ENCODE measurements around the gene ZNF674. TPM values are rescaled to one million over a fixed set of nuclear protein-coding genes. Genes with fewer than 3 reads are reported as not detected.
A peak's percentile ranks its signal among the peaks of the same experiment; 100 is the strongest.
"Not testable (repeated sequence)": the region's sequence is repeated elsewhere in the genome, so short reads cannot be mapped to it uniquely, and the experiment has no call there.

The ZNF674 gene
- total RNA-seq, 1 experiment from 2014 or later: 7.8 TPM

DNA sequence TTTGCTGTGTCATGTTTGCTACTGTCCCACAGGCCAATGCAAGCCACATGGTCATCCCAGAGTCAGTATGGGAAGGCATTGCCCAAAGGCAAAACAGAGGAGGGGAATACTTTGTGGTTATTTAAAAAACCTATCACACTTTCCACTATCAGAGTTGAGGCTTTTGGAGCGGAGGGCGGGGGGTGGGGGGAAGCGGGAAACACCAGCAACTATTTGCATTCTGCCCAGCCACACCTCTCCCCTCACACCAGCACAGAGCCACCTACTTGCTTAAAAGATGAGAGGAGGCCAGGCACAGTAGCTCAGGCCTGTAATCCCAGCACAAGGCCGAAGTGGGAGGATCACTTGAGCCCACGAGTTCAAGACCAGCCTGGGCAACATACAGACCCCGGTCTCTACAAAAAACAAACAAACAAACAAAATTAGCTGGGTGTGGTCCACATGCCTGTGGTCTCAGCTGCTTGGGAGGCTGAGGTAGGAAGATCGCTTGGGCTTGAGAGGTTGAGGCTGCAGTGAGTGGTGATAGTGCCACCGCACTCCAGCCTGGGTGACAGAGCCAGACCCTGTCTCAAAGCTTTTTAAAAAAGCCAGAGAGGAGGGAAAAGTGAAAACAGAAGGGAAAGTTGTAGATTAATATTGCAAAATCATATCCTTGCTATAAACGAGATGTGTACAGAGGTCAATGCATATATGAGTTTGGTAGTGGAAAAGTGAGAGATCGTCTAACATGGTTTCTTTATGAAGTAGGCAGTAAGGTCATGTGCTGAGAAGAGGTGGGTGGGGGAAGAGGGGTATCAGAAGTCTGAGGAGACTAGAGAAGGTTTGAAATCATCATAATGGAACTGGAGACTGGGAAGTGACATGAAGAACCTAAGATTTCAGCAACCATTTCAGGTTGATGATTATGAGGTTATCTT, 26.5 kb upstream of the ZNF674 start:
- DNase-seq (ENCODE audit: extremely low read depth, low read depth): no peak

DNA sequence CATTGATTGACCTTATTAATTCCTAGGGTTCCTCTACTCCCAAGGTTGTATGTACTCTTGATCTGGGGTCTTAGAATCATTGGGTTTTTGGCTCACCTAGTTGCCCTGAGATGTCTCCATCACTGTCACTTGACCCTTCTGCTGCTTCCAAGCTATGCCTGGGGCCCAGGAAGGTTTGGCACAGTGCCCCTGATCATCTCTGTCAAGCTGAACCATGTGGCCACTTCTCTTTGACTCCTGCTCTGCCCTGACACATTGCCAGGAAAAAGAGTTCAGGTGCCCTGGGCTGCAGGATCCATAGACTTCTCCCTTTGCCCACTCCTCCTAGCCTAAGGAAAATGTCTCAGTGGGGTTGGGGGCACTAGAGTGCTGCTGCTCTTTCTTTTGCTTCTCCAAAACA, 24.4 kb upstream of the ZNF674 start:
- no peak for DNase-seq (ENCODE audit: extremely low read depth, low read depth)

DNA sequence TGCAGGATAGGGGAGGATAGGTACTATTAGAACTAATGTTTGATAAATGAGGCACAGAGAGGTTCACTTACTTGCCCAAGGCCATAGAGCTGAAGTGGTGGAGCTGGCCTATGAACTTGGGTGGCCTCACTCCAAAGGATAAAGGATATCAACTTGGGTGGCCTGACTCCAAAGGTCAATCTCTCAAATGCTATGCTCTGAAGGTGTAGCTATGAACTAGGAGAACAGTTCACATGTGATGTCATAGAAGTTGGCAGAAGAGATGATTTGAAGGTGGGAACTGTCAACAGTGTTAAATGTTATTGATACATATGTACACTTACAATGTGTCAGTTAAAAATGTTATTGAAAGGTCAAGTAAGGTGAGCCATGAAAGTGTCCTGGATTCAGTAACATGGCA, 22.2 kb upstream of the ZNF674 start:
- DNase-seq (ENCODE audit: extremely low read depth, low read depth): no peak

DNA sequence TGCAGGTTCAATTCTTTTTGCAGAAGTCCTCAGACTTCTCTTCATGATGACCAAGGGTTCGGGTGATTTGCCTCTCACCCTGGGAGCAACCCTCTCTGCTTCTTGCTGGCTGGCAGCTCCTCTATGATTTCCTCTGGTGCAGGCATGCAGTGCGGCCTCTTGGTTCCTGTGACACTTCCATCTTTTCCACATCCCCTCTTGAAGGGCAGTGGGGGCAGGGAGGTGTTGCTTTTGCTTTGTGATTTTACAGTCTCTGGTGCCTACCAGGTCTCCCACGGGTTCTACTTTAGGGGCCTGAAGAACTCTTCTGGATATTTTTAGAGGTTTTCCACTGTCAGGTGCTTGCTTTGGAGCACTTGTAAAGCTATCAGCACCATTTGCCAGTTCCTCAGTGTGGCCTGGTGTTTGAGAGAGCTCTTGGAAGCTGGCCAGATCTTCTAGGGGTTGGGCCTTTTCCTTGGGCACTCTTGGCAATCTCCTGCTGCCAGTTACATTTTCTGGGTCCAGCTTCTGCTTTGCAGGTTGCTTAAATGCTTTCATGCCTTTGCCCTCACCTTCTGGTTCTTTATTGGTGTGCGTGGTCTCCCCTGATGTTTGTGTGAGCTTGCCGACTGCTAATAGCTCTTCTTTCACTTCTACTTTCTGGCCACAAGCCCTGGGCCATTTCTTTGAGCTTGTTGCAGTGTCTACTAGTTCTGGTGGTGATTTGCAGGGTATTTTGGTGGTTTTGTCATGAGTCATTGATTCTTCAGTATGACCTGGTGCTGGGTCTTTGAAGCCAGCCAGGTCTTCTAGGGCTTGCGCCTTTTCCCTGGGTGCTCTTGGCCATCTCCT, 16.8 kb upstream of the ZNF674 start:
- no peak for DNase-seq (ENCODE audit: extremely low read depth, low read depth)

DNA sequence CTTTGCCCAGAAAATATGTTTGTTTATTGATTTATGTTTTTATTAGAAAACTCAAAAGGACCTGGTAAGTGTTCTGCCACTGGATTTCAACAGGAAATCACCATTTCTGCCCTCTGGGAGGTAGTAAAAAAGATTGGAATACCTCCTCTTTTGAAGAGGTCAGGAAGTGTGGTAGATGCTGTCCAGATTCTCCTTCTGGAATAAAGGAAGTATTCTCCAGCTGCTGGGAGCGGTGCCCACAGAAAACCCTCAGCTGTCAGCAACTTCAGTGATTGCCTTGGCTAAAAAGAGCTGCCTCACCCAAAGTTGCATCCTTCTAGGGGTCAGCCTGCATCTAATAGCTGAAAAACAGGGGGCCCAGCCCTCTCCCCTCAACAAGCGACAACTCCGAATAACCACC, 13.8 kb upstream of the ZNF674 start:
- DNase-seq (ENCODE audit: extremely low read depth, low read depth): no peak

DNA sequence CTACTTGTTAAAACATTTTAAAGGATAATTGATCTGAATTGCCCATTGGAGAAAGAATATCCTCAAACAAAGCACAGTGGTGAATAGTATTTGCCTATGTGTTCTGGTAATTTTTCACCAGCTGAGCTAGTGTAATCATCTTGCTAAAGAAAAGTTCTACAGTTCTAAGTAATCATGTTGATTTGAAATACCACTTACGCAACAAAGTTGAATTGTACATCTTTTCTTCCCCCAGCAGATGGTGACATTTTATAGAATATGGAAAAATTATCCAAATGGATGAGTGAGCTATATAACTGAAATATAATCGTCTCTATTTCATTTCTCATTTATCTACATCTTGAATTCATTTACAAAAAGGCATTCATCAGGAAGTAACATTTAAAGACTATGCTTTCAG, 9.7 kb upstream of the ZNF674 start:
- peak; percentile 33 for DNase-seq (ENCODE audit: extremely low read depth, low read depth)

DNA sequence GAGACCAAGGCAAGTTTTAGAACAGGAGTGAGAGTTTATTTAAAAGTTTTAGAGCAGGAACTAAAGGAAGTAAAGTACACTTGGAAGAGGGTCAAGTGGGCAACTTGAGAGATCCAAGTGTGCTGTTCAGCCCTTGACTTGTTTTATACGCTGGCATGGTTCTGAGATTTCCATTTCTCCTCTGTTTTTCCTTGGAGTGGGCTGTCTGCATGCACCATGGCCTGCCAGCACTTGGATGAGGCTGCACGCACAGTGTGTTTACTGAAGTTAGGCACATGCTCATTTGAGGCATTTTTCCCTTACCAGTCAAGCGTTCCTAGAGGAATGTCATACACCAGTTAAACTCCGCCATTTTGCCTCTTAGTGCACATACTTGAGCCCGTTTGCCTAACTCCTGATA, 8.7 kb upstream of the ZNF674 start:
- DNase-seq (ENCODE audit: extremely low read depth, low read depth): no peak

DNA sequence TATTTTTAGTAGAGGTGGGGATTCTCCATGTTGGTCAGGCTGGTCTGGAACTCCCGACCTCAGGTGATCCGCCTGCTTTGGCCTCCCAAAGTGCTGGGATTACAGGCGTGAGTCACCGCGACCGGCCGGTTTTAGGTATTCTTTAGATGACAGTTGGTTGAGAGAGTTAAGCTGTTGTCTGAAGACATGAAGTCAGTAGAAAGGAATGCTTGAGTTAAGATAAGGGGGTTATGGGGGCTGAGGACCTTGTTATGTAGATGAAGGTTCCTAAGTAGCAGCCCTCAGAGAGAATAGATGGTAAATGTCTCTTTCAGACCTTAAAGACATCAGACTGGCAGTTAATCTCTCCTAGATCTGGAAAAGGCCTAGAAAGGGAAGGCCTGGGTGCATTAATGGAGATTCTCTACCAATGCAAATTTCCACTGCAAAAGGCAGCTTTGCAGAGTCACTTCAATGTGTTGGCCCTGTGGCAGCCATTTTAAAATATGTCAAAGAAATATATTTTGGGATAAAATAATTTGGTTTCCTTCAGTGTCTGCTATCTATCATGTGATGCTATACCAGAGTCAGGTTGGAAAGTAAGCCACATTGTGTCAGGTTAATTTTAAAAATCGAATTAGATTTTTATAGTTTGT, 6.4 kb upstream of the ZNF674 start:
- DNase-seq (ENCODE audit: extremely low read depth, low read depth): no peak

DNA sequence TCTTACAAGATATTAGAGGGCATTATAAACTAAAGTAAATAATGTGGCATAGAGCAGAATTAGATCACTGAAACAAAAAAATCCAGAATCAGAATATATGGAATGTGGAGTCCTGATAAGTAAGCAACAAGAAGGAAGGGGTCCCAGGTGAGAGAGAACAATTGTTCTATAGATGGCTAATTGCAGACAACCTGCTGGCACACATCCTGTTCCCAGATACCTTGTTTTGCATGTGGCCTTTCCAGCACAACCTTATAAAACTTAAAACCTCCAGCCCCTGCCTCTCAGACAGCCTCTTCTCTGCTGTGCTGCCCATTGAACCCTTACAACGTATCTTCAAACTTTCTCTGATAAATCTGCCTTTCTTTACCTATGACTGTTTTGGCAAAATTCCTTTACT, 4.7 kb upstream of the ZNF674 start:
- DNase-seq (ENCODE audit: extremely low read depth, low read depth): no peak

DNA sequence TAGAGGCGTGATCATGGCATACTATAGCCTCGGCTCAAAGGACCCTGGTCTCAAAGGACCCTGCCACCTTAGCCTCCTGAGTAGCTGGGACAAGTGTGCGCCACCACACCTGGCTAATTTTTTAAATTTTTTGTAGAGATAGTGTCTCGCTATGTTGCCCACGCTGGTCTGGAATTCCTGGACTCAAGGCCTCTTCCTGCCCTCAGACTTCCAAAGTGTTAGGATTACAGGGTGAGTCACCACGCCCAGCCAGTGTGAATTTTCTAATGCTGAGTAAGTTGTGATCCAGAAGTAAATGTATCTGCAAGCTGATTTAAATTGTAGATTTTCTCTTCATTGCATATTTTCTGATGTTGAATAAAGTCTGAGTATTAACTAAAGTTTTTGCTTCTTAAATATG, 2.6 kb upstream of the ZNF674 start:
- DNase-seq (ENCODE audit: extremely low read depth, low read depth): peak; percentile 31

DNA sequence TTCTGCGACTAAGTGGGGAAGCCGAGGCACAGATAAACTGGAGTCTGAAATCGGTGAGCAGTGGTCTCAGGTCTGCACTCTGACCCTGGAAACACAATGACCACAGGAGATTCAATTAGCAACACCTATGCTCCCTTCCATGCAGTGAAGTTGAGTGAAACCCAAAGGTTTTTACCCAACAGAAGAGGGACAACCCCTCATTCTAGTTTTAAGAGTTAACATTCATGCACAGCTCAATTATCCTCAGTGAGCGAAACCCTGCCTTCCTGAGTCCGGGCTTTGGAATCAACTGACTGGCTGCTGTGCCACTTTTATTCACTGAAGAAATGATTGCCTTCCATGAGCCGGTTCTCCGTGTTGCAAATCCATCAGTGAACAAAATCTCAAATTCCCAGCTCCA, 694 bp downstream of the ZNF674 start:
- DNase-seq (ENCODE audit: extremely low read depth, low read depth): not testable (repeated sequence)

DNA sequence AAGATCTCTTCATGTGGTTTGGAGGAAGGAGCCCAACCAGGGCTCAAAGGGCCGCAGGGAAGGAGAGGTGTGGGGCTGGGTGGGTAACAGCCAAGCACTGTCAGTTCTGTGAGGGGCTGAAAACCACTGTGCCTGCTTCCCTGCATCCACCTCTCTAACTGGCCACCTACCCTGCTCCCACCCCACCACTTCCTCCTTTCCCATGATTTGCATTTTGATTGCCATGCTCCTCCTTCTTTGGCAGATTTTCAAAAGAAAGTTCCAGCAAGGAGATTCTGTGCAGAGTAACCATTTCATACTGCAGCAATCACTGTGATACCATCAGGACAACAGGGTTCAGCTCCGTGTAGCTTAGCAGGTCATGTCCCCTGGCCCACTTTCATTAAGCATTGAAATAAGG, 1.8 kb downstream of the ZNF674 start:
- no peak for DNase-seq (ENCODE audit: extremely low read depth, low read depth)

DNA sequence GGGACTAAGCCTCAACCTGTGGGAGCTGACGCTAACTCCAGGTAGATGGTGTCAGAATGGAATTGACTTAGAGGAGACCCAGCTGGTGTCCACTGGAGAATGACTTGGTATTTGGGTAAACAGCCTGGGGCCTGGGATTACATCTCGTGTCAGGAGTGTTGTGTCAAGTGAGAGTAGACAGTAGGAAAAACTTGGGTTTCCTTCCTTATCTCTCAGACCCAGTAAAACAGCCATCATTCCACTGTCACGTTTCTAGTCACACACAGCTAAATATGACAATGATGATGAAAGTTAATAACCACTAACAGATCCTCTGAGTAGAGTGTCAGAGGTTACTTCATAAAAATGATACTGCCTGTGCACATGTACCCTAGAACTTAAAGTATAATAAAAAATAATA, 13.8 kb downstream of the ZNF674 start:
- DNase-seq (ENCODE audit: extremely low read depth, low read depth): no peak

DNA sequence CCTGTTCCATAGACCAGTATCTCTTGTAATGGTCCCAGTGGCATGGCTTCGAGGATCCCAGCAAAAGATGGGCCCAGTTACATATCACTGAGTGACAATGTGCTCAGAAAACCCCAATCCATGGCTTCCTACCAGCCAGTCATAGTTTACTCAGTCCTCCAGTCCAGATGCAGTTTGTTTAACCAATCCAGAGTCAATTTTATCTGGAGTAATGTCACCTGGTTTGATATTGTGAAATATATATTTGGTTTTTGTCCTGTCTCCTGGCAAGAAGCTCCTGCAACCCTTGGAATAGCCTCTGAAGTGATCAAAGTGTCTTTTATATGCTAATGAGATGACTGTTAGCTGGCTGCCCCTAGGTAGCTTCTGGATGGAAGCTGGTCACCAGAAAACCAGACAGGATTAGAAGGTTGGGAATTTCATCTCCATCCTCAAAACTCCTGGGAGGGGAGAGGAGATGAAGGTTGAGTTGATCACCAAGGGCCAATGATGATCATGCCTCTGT, 14.8 kb downstream of the ZNF674 start:
- not testable (repeated sequence) for DNase-seq (ENCODE audit: extremely low read depth, low read depth)

DNA sequence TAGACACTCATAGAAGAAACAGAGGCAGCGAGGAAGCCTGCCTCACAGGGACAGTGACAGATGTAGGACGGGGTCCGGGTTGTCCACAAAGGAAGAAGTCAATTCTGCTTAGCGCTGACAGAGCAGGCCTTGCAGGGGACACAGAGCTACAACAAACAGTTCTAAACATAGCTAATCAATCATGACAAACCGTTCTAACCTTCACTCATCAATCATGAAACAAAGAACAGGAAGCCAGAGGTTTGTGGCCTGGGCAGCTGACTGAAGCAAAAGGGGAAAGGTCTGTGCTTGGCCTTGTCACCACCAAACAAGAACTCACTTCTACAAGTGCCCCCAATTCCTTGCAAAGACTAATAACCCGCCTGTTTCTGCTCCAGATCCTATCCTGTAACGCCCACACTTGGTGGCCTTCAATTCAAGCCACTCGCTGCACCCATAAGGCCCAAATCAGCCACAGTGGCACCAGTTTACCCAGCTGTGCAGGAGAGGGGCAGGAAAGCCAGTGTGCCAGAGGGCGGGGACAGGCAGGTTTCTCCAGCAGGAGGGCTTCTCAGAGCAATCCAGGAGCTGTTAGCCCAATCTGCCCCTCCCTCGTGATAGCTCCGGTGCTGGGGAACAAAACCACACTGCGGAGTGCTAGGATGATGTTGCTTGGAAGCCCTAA, 15.3 kb downstream of the ZNF674 start:
- DNase-seq (ENCODE audit: extremely low read depth, low read depth): not testable (repeated sequence)

DNA sequence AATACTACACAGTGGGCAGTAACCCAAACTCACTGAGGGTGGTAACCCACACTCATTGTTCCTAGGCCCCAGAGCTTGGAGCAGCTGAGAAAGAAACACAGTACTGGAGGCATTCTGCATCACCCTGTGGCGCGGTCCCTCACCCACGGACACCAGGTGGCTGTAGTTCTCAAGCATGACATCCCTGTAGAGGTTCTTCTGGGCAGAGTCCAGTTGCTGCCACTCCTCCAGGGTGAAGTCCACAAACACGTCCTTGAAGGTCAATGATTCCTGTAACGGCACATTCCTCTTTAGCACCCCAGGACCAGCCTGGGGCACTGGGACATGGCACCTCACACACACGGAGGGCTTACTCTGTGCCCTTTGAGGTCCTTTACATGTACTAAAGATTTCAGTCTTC, 16.6 kb downstream of the ZNF674 start:
- not testable (repeated sequence) for DNase-seq (ENCODE audit: extremely low read depth, low read depth)

DNA sequence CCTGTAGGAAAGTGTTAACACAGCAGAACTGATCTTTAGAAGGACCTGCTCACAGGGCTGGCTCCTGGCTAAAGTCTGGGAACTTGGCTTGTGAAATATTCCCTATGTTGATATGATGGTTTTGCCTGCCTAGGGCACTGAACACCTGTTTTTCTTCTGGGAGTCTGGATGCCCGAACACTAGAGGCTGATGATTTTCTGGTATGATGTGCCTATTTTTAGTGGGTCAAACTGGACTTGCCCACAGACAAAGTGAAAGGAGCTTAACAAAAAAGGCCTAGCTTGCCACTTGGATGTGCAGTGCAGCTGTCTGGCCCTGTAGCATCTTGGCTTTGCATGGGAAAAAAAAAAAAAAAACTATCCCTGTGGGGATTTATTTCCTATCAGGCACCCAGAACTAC, 39.1 kb downstream of the ZNF674 start:
- no peak for DNase-seq (ENCODE audit: extremely low read depth, low read depth)

DNA sequence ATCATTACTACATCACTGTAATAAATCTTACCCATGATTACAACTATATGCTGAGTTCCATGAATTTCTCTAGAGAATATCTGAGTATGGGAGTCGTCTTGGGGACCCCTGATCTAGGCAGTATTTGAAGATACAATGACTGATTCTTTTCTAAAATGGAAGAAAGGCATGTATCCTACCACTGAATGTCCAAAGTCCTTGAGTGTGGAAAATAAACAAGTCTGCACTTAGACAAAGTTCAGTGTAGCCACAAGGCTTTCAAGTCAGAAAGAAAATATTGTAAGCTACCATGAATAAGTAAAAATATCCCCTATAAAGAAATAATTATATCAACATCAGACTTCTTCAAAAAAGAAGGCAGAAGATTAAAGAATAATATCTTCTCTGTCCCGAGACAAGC, 42.4 kb downstream of the ZNF674 start:
- DNase-seq (ENCODE audit: extremely low read depth, low read depth): no peak

DNA sequence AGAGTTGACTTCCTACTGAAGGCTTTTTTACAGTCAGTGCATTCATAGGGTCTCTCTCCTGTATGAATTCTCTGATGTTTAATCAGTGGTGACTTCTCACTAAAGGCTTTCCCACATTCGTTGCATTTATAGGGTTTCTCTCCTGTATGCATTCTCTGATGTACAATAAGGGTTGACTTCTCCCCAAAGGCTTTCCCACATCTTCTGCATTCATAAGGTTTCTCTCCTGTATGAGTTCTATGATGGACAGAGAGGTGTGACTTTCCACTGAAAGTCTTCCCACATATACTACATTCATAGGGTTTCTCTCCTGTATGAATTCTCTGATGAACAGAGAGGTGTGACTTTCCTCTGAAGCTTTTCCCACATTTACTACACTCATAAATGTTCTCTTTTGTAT, 45.2 kb downstream of the ZNF674 start:
- no peak for DNase-seq (ENCODE audit: extremely low read depth, low read depth)

DNA sequence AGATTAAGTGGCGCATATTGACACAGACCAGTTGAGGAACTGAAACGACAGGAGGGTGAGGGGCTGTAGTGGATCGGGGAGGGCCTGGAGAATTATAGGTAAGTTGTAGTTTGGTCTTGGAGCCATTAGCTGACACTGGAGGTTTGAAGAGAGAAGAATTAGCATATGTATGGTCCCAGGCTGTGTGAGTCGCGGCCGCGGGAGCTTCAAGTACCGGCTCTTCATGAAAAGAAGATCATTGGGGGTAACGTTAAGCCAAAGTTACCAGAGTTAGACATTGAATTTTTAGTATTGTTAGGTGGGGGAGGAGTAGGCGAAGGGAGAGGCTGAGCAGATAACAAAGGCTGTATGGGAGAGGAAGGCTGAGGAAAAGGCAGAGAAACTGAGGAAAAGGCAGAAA, 56.5 kb downstream of the ZNF674 start:
- DNase-seq (ENCODE audit: extremely low read depth, low read depth): no peak

DNA sequence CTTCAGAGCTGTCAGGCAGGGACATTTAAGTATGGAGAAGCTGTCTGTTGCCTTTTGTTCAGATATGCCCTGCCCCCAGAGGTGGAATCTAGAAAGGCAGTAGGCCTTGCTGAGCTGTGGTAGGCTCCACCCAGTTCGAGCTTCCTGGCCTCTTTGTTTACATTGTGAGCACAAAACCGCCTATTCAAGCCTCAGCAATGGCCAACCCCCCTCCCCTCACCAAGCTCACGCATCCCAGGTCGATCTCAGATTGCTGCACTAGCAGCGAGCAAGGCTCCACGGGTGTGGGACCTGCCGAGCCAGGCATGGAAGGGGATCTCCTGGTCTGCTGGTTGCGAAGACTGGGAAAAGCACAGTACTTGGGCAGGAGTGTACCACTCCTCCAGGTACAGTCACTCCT, 59.3 kb downstream of the ZNF674 start:
- DNase-seq (ENCODE audit: extremely low read depth, low read depth): no peak

All from NCI-H460 (cell line).